Hypothalamus (tissue), 51 donors: Measurements from ENCODE around the gene EDIL3.

Experiments
- DNase-seq, 51 donors: peaks; one replicate each; lab custom pipeline; 2025; lab: John Stamatoyannopoulos, UW

Gene EDIL3

DNA sequence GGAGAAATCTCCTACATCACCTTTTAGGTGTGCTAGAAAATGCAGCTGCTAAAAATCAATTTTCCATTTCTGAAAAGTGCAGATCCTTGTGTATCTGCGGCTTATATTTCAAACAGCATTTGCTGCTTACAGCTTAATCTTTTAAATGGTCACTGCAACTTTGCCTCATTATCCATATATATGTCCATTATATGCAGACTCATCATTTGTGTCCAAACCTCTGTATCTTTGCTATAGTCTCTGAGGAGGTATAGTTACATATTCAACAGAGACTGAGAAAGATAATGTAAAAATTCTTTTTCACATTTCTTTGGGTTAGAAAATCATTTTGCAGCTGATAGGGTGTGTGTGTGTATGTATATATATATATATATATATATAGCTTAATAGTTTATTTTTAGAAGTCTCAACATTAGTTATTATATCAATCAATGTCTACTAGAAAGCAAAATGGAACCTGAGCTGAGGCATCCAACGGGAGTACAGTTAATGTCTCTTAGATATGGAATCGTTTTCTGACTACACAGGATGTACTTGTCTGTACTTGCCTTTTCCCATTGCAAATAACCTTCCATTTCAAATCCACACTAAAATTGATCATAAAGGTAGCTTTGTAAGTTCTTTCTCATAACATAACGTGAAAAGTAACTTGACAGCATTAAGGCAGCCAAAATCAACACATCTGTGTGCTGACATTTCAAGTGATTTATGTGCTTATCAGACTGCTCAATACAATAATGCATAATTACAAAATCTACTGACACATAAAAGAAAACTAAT is 397.0 kb downstream of the EDIL3 start:
- no peak for DNase-seq

DNA sequence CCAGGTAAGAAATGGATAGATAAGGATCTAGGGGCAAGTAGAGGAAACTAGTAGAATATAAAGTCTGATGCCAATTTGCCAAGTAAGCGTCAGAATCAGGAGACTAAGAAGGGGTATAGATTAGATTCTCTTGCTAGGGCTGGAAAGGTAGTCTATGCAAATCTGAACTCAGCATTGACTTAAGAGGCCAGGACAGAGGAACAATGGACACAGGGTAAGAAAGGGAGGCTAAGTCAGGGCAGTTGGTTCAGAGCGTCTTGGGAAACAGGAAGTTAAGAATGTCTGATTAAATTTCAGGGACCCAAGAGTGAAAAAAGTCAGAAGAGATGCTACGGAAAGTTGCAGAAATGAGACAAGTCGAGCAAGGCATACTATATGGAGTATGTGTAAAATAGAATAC is 400.8 kb downstream of the EDIL3 start:
- DNase-seq: no peak

DNA sequence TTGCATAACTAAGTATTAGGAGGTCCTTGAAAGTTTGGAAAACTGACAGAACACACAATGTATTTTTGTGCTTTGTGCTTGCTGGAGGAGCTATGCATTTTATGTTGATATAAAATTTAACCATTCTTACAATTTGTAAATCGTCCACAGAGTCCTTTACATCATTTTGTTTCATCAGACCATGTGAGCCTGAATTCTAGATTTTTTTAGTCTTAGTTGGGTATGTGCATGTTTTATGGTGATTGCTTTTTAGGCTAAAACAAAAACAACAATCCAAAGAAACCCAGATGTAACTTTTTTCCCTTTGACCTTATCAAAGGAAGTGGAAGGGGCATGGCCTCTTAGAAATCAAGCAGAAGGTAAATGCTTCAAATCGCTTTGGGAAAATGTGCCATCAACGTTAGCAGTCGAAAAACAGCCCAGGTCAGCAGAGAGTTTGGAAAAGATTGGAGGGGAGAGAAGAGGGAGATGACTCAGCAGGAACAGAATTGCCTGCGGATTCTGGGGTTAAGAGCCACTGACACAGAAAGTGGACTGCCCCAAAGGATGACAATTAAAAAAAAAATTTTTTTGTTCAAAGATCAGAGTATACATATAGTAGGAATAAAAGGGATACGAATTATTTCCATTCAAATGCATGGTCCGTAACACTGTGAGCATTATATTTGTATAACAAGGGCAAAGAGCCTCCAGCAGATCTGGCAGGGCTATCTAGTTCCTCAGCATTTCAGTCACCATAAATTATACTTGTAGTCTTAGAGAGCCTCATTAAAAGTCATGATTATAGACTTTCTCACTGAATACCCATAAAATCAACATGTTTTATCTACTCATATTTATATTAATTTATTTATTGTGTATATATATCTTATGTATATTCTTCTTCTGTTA is 410.5 kb downstream of the EDIL3 start:
- no peak for DNase-seq

DNA sequence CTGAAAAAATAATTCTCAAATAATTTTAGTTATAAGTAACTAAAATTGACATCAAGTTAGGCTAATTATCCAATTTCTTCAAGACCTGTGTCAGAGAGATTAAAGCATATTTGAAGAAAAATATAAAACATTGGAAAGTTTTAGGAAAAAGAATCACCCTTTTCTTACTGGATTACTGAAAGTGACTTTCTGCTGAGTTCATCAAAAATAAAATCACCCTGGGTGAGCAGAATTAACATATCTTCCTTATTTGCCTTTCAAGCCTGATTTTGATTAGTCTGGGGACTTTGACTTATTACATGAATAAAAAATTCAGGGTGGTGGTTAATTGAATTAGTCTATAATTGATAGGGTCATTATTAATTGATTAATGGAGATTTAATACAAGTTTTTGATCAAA is 411.8 kb downstream of the EDIL3 start:
- DNase-seq: no peak

DNA sequence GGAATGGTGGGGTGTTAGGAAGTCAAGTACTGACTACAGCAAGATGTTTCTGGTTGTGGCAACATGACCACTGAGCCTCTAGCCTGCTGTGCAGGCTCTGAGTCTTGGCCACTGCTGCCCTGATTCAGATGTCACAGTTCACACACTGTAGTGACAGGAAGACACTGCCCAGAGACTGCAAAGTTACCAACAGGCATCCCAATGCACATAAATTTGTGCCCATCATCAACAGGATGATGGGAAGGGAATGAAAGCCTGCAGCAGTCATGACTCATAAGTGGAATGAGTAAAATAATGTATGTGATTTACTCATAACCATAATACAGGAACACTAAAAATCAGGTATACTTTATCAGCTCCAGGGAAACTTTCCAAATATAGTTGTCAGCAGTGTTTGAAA is 412.4 kb downstream of the EDIL3 start:
- DNase-seq: no peak

DNA sequence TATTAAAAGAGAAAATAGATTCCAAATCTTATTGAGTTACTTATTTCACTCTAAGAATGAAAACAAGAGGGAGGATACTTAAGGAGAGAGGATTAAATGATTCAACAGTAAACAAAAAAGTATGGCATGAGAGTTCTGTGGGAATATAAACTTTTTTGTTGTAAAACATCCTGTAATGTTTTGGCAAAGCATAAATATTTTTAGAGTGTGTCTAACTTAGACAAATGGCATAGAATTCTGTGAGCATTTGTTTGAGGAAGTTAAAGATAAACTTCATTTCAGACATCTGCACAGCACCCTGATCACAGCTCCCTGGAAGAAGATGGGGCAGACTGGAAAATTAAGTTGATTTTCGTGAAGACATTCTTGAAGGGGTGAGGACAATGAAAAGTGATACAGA is 417.3 kb downstream of the EDIL3 start:
- no peak for DNase-seq

DNA sequence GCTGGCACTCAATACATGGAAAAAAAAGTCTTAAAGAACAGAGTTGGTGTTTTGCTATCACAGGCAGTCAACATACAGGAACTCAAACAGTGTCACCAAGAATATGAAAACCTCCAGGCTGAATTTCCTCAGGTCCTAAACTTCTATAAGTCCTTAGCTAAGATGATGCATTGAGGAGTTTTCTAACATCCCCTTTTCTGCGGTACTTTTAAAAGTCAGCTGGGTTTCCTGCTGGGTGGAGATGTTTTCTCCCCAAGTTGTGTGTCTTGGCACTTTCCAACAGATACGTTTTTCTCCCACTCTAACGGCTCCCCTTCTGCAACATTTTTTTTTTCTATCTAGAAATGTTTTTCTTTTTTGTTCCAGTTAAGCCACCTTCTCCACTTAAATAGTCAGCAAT is 419.2 kb downstream of the EDIL3 start:
- no peak for DNase-seq

DNA sequence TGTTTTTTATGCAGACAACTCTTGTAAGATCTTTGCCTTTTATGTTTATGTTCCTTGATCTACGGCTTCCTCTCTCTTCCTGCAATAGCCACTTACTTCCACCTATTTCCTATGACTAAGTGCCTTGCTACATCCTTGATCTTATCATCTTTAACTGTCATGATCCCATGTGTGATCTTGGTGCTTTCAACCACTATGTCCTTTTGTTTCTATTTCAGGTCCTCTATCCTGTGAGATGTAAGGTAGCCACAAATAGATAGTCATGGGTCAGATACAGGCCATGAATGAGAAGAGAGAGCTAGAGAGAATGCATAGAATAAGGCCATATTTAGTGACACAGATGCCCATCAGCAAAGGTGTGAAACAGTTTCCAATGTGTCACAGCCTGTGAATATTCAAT is 420.4 kb downstream of the EDIL3 start:
- no peak for DNase-seq

DNA sequence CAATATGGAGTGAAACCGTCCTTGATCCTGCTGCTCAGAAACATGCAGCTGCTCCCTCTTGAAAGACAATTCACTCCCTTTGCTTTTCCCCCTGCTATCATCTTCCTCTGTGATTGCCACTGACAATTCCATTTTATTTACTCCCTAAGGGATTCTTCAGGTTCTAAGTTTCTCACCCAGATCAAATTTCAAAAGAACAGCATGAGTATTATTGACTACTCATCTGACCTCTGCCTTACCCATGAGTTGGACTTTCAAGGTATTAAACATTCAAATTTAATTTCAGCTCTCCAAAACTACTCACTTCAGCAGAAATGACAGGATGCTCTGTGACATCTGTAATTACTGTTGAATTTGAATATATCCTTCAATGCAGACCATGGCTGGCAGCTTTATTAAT is 427.5 kb downstream of the EDIL3 start:
- DNase-seq: no peak

DNA sequence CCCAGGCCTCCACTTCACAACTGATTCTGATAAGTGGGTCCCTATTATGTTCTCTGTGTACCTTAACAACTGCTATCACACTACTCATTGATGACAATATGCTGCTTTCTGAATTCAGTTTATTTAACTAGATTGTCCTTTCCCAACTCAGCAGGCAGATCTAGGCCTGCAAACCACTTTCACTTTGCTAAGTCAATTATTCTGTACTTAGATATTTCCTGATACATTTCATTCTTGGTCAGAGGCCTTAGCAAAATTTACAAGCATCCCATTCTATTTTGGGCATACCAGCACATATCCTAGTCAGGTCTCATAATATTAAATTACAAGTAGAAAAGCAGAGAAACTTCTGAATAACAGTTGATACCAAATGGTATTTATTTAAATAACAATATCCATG is 428.3 kb downstream of the EDIL3 start:
- no peak for DNase-seq

DNA sequence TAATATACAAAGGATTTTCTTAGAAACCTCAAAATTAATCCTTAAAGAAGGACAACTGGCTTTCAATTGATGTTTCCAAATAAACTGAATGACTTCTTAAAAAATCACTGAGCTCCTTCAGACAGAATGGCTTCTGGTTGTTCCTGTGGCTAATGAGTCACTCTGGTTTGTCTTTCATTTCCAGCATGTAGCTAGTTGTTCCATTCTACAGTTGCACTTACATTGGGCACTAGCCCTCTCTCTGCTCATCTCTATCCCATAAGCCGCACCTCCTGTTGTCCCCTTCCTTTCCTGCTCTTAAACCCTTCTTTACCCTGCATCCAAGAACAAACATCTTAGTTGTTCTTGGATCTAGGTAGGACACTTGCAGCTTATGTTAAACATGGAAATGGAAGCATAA is 428.8 kb downstream of the EDIL3 start:
- DNase-seq: no peak

DNA sequence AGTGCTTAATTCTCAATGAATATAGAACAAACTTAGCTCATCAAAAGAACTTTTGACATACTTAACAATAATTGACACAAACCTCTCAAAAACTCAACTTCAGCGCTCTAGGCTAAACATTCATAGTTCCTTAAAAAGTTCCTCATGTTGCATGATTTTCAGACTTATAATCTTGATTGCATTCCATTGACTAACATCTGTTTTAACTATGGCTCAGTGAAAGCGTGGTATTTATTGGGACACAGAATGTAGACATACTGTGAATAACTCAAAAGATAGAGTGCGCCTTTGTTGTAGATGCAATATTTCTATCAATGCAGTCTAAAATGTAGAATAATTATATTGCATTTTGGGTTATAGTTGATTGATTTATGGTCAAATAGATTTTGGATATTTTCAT is 436.9 kb downstream of the EDIL3 start:
- no peak for DNase-seq

DNA sequence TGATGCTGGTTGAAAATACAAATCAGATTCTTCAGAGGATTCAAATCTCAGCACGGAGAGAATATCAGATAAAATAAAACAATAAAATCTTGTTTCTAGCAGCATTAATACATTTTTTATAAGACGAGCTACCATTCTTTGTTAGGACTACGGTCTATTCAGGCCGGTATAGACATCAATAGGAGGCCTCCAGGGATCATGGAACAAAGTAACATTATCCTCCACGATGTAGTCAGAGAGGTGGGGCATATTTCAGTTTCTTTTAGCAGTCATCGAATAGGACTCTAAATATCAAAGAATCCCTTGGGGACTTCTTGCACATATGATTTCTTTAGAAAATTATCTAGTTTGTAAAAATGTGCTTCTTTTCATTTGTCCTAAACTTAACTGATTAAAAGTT is 438.2 kb downstream of the EDIL3 start:
- no peak for DNase-seq

DNA sequence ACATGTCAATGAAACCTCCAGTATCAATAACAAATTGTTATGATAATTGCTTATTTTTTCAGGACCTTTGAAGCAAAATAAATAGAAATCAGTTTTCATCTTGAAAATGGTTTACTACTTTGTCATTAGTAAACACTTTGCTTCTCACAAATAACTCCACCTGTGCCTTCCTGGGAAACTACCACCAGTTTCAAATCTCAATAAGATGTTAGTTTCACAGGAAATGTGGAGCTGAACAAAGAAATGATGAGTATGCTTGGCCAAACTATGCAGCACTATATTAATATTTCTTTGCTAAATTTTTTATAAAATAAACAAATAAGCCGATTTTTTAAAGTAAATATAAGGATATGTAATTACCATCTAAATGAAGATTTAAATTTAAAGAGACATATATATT is 442.5 kb downstream of the EDIL3 start:
- no peak for DNase-seq

DNA sequence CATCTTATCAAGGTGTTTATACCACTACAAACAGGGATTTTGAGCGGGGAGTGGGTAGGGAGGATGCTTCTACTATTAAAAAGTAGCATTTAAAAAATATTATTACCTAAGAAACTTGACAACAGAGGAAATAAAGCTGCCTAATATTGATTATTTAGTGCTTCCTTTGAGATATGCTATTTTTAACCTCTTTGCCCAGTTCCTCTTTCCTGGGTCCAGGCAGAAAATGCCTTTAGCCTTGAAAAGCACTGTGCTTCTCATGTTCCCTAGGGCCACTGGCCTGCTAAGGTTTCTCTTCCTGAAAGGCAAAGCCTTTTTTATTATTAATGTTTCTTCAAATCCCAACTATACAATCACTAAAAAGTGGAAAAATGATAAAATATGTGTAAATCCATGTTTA is 446.8 kb downstream of the EDIL3 start:
- no peak for DNase-seq

DNA sequence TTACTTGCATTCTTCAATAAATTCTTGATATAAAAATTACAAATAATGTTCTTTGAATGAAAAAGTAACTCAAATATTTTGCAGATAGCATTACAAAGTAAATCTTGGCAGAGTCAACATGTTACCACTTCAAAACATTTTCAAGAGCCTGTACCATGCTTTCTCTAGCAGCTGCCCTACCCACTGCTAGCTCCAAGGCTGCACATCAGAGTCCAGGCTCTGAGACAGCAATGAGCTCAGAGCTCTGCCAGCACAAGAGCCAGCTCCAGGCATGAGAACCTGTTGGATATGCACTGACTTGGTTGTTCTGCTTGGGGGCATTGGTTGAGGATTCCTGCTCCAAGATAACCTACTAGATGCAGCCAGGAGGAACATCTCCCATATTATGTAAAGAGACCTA is 452.7 kb downstream of the EDIL3 start:
- no peak for DNase-seq

DNA sequence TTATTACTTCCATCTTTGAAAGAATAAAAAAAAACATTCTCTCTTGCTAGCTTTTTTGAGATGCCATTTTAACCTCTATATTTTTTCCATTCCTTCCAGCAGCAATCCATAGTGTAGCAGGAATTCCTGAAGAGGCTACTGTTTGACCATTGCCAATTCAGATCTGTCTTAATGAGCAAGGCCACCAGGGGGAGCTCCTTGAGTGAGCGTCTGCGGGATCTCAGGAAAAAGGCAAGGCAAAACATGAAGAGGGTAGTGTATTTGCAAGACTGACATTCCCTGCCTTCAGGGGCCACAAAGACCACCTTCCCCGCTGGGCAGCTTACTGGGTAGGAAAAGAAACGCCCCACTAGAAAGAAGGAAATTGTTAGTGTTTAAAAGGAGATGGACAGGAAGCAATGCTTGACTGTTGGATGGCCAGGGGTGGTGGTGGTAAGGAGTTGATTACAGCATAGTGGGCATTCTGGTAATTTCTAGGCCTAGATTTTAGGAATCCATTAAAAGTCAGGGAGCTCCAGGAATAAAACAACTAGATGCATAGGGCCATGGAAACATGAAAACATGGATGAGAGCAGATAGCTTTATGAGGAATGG is 457.4 kb downstream of the EDIL3 start:
- peak in 44 of 51 donors; percentile 1 to 78 (median 38) for DNase-seq

DNA sequence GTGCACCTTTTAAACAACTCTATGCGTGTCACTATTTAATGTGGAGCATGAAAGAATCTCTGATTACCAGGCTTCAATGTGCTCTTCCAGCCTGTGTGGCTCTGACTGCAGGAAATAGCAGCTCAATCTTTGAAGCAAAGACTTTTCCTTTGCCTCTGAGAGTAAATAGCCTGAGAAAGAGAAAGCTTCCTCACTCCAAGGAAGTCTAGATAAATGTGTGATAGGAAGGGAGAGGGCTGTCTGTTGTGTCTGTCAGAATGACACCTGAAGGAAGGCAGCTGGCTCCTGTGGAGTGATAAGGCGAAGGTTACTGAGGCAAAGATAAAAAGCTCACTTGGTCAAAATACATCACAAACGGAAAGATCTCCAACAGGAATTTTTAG is 458.7 kb downstream of the EDIL3 start:
- no peak for DNase-seq

DNA sequence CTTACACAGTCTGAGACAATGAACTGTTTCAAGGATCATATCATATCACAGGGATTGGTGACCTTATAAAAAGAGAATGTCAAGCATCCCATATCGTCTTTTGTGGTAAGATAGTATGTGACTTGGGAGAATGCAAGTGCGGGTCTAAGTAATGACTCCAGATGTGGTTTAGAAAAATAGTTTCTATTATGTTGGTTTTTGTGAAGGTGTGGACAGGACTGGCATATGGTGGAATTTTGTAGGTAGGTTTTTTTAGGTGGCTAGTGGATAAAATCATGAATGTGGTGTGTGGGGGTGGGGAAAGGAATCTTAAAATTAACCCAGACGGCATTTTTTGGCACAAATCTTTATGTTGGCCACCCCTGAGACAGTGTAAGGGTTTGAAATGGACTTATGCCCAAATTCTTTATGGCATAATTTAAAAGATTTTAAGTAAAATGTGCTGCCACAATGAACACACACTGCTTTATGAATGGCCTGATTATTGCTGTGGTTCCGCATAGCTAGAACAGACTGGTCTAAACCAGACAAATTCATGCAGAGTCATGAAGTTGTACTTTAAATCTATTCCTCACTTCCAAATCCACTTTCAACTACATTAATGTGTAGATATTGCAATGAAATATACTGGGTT is 459.2 kb downstream of the EDIL3 start:
- DNase-seq: no peak

DNA sequence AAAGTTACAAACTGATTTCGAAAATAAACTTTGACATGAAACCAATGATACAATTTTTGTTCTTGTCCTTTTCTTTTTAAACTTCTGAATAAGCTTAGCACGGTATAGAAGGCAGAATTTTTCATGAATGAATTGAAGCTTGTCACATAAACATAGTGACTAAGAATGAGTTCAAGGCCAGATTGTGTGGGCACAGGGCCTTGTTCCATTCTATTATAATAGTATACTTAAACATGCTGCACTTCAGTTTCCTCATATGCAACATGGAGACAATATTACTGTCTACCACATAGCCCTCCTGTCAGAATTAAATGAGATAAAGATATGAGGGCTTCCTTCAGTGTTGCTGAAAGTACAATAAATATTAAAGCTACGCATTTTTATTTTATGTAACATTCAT is 459.8 kb downstream of the EDIL3 start:
- no peak for DNase-seq

DNA sequence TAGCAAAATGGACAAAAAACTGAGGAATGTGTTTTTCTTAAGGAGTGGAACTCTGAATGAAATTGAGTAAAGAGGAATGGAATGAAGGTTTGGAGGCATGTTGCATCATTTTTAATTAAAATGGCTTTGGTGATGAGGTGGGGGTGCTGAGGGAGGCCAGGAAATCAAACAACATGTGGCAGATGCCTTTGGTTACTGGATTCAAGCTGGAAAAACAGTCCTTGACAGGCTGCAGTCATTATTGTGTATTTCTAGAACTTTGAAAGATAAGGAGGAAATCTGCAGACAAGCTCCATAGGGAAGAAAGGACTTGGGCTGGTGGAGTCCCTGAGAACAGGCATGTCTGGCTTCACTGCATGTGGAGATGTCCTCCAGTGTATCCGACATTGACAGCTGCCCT is 460.5 kb downstream of the EDIL3 start:
- DNase-seq: no peak
